BLaER1 (cell line): ENCODE results near the gene GATA5.

Experiments used
- H3K27ac ChIP-seq: shearing (Covaris generic); formaldehyde crosslinking; 2 replicates; pipeline ENCODE4 v1.8.1; 2022
- H3K27me3 ChIP-seq: shearing (Covaris generic); formaldehyde crosslinking; 2 replicates; pipeline ENCODE4 v1.8.1; 2022
- H3K36me3 ChIP-seq: shearing (Covaris generic); formaldehyde crosslinking; 2 replicates; pipeline ENCODE4 v1.8.1; 2022
- H3K4me1 ChIP-seq: shearing (Covaris generic); formaldehyde crosslinking; 2 replicates; pipeline ENCODE4 v1.8.1; 2022
- H3K4me2 ChIP-seq: shearing (Covaris generic); formaldehyde crosslinking; 2 replicates; pipeline ENCODE4 v1.8.1; 2022
- H3K4me3 ChIP-seq: shearing (Covaris generic); formaldehyde crosslinking; 2 replicates; pipeline ENCODE4 v1.8.1; 2022
- H3K9ac ChIP-seq: shearing (Covaris generic); formaldehyde crosslinking; 2 replicates; pipeline ENCODE4 v1.8.1; 2022
- H3K9me3 ChIP-seq: shearing (Covaris generic); formaldehyde crosslinking; 2 replicates; pipeline ENCODE4 v1.8.1; 2022
- H4K20me1 ChIP-seq: shearing (Covaris generic); formaldehyde crosslinking; 2 replicates; pipeline ENCODE4 v1.8.1; 2022
- Cebpa-rat ChIP-seq: shearing (Covaris generic); IDR thresholded peaks from 2 replicates; pipeline ENCODE4 v1.8.1; 2022

GATA5 gene

GRCh38 chr20:62413896-62414481 is 61.8 kb downstream of the GATA5 start:
- peaks cover 44% of the 10 kb centered on the region for H3K4me1 ChIP-seq
- H3K9me3 ChIP-seq: no peaks in the 10 kb centered on the region
- no peak overlapping the region for H3K27ac ChIP-seq
- no peak for TF ChIP-seq Cebpa-rat
- no peaks in the 10 kb centered on the region for H4K20me1 ChIP-seq
- H3K27me3 ChIP-seq: no peaks in the 10 kb centered on the region
- H3K4me2 ChIP-seq: no peak overlapping the region
- no peaks in the 10 kb centered on the region for H3K36me3 ChIP-seq
- H3K4me3 ChIP-seq: no peak overlapping the region
- no peak overlapping the region for H3K9ac ChIP-seq
